Activated CD4-positive, alpha-beta T cell treated with anti-CD3 and anti-CD28 coated beads, Interleukin-10, Interleukin-2, amounts not matched to agents 100 ng/mL and 50 ng/mL, durations not matched to agents 16 hours and 8 hours (primary cell): ENCODE data around the gene MOB3A.
A peak's percentile ranks its signal among the peaks of the same experiment; 100 is the strongest.

Experiments
- DNase-seq: peaks from one replicate; pipeline ENCODE4 v3.0.0-alpha.2; 2020

MOB3A gene

DNA sequence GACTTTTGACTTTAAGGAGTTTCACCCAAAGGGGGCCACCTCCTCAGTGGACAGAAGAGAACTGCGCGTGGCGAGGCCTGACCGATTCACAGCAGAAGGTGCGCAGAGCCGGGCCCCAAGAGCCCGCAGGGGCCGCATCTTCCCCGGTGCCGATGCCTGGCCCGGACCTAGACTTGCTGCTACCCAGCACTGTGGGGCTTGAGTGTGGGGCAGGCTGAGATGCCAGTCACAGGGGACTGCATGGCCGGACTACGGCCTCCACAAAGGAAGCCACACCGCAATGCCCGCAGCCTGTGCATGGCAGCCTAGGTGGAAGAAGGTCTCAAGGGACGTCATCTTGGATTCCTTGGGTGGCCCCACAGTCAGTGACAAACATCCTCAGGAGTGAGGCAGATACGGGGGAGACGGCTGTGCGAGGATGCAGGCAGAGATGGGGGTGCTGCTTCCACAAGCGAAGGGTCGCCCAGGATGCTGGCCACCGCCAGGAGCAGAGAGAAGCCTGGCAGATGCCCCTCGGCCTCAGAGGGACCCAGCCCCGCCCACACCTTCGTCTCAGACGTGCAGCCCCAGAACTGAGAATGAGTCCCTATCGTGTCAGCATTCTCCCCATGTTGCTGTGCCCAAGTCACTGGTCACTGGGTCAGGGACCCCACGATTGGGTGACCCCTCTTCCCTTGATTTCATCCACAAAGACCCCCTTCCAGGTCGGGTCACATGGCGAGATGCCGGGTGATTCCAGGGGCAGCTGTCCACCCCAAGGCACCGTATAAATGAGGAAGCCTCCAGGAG, 16.9 kb downstream of the MOB3A start:
- DNase-seq = no peak

- DNase-seq = no peak
Observed at GRCh38 chr19:2077833-2078619, 18.1 kb downstream of the MOB3A start.

DNA sequence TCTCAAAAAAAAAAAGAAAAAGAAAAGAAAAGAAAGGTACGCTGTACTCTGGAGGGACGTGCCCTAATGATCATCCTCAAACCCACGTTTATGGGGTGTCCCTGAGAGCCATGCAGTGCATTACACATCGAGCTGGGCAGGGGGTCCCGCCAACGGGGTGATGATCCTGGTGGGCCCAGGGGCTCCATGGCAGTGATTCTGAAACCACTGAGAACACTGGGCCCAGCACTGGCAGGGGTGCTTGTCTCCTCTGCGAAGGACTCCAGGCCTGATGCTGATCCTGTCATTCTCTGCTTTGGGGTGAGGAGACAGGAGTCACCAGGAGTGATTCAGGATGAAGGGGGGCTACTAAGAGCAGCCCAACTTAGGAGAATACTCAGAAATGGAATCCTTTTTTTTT, 18.7 kb downstream of the MOB3A start:
- no peak for DNase-seq

DNA sequence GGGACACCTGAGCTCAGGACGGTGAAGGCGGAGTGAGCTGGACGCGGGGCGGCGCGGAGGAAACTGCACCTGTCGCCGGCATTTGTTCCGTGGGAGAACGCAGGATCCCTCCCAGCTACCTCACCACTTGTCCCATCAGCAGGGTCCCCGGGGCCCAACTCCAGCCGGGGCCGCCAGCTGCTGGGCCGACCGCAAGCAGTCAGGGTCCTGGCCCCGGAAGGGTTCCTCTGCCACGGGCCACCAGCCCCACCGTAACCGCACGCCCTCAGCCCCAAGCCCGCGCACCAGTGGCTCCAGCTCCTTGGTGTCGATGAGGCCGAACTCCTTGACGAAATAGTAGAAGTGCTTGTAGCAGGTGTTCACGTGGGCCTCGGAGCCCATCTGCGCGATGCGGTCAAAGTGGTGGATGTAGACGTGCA, 19.6 kb downstream of the MOB3A start:
- no peak for DNase-seq

GRCh38 chr19:2072757-2073551, 23.2 kb downstream of the MOB3A start:
- DNase-seq = no peak

- DNase-seq = no peak
Observed at GRCh38 chr19:2070986-2071673, 25.0 kb downstream of the MOB3A start.

GRCh38 chr19:2070436-2070827, 25.7 kb downstream of the MOB3A start:
- DNase-seq = no peak

GRCh38 chr19:2064788-2065524, 31.2 kb downstream of the MOB3A start:
- no peak for DNase-seq

DNA sequence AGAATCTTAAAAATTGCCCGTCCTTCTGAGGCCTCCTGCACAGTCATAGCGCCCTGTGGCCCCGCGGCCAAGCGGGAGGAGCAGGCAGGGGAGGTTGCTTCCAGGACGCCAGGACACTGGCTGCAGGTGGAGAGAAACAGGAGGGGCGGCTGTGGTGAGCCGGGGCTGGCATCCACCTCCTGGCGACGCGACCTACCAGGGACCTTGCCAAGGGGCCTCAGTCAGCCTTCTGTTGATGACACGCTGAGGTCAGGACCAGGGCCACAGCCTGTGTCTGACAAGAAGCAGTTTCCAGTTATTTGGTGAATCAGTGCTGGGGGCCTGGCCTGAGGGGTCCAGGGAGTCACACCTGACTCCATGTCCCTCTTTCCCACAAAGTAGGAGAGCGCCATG, 31.7 kb downstream of the MOB3A start:
- DNase-seq = no peak

GRCh38 chr19:2063824-2064223, 32.3 kb downstream of the MOB3A start:
- no peak for DNase-seq

- DNase-seq = no peak
Observed at GRCh38 chr19:2062770-2063169, 33.4 kb downstream of the MOB3A start.

- no peak for DNase-seq
Observed at GRCh38 chr19:2062389-2062729, 33.8 kb downstream of the MOB3A start.

DNA sequence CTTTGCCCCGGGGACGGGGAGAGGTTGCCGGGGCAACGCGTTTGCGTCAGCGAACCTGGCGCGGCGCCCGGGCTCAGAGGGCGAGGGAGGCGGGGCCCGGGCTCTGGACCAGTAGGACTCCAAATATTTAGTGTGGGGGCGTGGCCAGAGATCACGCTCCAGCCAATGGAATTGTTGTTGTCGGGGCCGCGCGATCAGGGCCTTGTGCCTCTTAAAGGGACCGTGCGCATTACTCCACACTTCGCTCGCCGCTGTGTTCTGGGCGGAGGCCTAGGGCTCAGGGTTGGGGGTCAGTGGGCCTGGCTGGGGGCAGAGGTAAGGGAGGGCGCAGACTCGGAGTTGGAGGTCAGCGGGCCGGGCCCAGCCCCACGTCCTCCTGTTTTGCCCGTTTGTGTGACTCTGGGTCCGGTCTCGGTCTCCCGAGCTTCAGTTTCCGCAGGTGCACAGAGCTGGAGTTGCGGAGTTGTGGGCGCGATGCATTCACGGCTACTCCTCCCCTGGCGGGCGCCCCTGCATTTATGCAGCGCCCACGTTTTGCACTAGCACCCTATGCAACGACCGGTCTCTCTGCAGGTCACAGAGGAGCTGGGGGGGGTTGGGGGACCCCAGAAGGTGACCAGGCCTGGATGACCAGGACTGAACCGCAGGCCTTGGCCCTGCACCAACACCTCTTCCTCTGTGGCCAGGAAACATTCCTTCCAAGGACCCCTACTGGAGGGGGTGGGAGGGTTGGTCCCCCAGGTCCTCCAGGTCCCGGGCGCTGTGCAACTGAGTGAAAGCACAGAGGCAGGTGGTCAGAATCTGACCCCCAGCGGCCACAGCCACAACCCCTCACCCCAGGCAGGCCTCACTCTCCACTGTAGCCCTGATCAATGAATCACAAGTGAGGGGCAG, 34.4 kb downstream of the MOB3A start:
- peak; percentile 100 for DNase-seq

DNA sequence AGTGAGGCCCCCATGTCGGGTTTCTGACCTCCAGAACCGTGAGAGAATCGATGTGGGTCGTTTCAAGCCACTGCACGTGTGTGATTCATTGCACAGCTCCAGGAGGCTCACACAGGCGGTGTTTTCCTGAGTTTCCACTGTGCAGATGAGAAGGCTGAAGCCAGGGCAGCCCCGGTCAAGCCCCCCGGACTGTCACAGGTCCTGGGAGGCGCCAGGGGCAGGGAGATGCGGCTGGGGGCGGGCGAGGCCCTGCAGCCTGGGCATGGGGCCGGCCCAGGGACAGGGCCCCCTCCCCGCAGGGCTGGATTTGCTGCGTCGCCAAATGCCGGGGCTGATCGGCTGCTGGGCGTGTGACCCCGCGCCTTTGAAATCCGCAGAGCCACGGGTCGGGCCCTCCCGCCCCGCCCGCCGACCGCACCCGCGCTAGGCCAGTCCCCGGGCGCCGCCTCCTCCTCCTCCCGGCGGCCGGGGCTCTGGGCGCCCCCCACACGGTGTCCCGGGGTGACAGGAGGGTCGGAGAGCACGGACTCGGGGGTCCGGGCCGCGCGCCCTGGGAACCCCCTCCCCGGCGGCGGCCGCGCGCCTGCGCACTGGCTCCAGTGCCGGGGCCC, 35.1 kb downstream of the MOB3A start:
- no peak for DNase-seq

GRCh38 chr19:2059422-2060201, 36.5 kb downstream of the MOB3A start:
- DNase-seq = no peak

- no peak for DNase-seq
Observed at GRCh38 chr19:2058570-2059421, 37.3 kb downstream of the MOB3A start.

DNA sequence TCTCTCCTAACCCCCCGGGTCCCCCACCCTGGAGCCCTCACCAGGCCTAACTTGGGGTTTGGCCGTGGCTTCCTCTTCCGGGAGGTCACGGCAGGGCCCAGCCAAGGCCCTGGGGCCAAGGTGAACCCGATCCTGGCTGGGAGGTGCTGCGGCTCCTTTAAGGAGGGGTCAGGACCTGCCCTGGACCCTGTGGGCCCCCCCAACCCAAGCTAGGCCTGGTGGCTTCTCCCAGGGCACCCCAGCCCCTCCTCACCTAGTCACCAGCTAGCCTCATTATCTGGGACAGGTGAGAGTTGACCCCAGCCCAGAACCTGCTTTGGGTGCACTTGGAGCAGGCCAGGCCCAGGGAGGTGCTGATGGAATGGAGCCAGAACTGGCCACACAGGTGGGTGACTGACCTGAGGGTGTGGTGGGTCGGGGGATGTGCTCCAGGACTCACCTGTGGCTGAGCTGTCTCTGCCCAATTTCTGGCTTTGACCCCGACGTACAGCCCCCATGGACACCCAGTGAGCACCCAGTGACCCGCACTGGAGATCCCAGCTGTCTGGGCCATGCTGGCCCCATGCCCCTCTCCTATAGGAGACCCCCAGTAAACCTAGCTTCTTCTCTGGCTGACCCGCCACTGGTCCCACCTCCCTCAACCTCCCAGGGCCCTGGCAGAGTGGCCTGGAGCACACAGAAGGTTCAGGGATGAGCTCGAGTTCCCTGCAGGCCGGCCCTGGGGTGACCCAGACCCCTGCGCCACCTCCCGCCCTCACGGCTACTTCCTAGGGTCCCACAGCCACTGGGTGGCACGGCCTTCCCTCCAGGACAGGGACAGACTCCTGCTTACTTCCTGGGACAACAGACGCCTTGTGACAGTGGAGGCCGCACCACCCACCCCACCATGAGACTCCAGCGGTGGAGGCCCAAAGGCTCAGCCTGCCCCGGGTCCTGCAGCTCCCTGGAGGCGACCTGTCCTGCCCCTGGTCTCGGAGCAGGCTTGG, 38.3 kb downstream of the MOB3A start:
- DNase-seq = no peak

GRCh38 chr19:2056837-2057192, 39.3 kb downstream of the MOB3A start:
- no peak for DNase-seq
